DMS114 treated with DMSO at 0.1 percent for 48 hours (cell line): ENCODE measurements around the gene RBBP8.

ENCODE experiments used
- DNase-seq: peaks from one replicate; lab custom pipeline; 2025; ENCODE audit not compliant: unreplicated experiment; lab: John Stamatoyannopoulos, UW

RBBP8 gene

DNA sequence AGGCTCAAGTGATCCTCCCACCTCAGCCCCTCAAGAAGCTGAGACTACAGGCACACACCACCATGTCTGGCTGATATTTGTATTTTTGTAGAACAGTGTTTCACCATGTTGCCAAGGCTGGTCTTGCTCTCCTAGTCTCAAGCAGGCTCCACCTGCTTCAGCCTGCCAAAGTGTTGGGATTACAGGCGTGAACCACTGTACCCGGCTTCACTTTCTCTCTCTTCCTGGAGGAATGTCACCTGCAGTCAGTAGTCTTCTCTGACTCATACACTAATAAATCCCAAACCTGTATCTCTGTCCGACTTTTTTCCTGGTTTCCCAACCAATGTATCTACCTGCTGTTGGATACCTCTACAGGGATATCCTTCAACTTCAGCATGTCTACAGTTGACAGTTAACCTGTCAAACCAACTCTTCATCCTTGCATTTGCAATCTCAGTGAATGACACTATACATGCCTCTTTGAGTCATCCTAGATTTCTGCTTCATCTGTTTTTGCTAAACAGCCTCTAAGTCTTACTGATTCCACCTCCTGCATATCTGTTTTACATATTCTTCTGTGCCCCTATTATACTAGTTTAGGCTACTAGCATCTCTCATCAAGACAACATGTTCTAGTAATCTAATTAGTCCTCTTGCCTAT is 54.5 kb downstream of the RBBP8 start:
- DNase-seq: no peak

DNA sequence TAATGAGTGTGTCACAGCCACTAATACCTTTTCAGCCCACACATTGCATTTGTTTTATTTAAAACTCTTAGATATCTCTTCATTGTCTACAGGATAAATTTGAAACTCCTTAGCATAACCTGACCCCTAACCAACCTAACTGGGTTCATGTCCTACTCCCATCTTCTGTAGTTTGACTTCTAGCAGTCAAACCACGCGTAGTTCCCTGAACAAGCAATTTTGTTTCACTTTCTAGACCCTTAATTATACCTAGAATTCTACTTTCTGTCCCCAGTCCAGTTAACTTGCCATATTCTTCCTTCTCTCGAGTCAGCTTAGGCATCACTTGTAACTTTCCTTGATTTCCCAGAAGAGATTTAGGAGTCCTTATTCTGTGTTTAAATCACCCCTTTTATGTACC is 55.1 kb downstream of the RBBP8 start:
- no peak for DNase-seq

DNA sequence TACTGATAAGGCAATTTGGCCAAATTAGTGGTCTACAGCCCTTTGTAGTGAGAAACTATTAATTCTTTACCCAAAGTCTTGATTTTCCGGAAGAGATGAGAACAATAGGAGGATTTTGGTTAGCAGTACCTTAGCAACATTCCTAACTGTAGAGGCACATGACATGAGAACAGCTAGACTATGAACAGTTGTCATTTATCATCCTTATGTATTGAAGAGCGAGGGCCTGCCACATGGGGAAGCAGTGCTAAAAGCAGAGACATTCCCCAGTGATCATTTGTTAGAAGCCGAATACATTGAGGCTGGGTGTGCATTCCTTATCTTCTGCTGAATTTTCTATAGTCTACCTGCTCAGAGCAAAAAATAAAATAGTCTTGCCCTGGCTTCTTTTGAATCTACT is 65.2 kb downstream of the RBBP8 start:
- DNase-seq: no peak

DNA sequence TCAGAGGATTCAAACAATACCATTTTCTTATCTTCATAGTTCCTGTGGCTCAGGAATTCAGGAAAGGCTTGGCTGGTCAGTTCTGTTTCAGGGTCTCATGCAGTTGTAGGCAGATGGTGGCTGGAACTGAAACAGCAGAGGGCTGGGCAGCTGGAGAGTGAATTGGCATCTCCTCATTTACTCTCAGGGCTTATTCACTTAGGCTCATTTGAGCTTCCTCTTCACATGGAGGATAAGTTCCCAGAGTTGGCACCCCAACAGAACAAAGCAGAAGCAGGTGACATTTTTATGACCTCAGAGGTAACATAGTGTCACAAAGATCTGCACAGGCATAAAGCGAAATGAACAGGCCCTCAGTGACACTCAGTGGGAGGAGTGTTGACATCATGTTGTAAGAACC is 66.1 kb downstream of the RBBP8 start:
- no peak for DNase-seq

DNA sequence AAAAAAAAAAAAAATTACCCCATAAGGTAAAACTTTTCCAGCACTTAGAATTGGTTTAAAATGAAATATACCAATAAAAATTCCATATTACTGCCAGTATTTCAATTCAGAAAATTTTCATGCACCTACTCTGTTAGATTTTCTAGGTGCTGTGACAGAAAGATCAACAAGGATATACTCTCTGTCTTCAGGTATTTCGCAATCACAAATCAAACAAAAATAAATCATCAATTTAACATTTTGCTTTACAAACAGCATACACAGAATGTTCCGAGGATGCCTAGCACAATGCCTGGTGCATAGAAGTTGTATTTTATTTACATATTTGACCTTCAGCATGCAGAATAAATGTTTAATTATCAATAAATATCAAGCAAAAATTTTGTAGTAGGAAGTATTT is 66.5 kb downstream of the RBBP8 start:
- no peak for DNase-seq

DNA sequence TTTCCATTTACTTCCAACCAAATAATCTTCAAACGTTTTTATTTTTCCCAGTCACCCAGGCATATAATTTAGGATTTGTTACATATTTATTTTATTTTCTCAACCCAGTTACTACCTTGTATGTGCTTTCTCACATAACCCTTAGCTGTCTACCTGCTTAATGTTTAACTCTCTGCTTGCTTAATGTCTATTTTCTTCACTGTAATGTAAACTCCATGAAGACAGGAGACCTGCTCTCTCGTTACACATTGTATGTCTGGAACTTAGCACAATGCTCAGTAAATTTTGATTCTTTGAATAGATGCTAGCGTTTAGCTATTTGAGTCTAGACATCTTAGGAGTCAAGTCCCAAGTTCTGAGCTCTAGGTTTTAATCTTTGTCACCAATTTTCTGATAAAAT is 70.2 kb downstream of the RBBP8 start:
- DNase-seq: no peak

DNA sequence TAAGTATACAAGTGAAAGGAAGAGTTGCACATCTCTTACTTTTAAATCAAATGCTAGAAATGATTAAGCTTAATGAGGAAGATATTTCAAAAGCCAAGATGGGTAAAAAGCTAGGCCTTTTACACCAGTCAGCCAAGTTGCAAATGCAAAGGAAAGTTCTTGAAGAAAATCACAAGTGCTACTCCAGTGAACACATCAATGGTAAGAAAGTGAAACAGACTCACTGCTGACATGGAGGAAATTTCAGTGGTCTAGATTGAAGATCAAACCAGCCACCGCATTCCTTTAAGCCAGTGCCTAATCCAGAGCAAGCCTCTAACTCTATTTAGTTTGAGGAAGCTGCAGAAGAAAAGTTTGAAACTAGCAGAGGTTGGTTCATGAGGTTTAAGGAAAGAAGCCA is 79.1 kb downstream of the RBBP8 start:
- DNase-seq: no peak

DNA sequence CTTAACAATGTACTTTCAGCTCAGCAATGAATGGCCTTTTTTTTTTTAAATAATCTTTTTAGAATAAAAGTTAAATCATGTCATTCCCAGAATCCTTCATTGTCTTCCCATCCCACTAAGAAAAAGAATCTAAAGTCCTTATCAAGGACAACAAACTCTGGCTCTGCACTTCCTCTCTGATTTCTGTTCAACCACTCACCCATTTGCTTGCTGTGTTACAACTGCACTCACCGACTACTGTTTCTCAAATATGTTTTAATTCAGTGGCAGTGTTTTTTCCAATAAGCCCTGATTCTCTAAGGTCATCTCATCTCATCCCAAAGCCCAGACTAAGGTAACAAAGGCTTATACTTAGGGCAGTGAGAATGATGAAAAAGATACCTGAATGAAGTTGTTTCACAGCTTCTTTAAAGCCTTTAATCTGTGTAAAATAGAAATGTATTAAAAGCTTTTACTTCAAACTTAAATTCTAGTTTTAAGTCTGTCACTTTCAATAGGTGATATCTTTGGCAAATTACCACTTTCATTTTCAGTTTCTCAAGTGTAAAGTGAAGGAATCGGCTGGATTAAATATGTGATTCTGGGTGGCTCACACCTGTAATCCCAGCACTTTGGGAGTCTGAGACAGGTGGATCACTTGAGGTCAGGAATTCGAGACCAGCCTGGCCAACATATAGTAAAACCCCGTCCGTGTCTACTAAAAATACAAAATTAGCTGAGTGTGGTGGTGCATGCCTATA is 87.6 kb downstream of the RBBP8 start:
- DNase-seq: no peak

DNA sequence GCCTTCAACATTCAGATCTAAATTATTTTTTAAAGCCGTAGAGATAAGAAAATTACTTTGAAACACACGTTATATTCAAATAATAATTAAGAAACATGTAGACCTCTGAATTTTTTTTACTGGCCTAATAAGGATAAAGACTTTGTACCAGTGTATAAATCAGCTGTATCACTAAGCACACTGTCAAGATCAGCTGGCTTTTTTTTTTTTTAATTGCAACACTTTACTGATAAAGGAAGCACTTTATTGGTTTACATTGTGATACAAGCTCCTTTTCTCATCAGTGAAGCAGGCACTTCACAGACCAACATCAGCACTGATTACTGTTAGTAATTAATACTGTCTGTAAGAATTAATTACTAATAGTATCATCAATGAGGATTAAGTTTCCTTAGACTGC is 88.5 kb downstream of the RBBP8 start:
- DNase-seq: no peak

DNA sequence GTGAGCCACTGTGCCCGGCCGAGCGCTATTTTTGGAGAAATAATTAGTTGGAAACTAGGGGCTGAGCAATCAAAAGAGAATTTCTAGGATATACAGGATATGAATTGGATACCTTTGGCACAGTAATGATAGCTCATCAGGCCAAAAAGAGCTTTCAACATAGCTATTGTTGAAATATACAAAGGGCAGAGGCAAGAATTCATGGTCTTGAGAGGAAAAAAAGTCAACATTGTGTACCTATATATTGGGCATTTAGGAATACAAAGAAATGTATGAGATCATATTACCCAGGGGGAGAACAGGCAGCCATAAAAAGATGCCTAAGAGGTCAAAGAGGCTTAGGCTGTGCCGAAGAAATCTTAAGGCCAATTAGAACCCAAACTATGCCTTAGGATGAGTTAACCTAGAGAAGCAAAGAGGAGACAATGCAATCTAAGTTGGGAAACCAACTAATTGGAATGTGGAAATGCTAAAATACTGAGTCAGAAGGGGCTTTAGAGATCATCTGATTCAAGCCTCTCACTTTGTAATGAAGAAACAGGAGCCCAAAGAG is 99.0 kb downstream of the RBBP8 start:
- DNase-seq: no peak

DNA sequence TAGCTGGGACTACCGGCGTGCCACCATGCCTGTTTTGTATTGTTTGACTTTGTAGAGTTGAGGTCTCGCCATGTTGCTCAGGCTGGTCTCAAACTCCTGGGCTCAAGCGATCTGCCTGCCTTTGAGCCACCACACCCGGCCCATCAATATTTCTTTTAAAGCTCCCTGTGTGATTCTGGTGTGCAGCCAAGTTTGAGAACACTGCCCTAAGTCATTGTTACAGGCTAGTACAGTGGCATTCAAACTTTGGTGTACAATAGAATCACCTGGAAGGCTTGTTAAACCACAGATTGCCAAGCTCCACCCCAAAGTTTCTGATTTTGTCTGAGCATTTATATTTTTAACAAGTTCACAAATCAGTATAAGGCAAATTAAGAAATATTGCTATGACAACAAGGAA is 99.9 kb downstream of the RBBP8 start:
- DNase-seq: no peak

DNA sequence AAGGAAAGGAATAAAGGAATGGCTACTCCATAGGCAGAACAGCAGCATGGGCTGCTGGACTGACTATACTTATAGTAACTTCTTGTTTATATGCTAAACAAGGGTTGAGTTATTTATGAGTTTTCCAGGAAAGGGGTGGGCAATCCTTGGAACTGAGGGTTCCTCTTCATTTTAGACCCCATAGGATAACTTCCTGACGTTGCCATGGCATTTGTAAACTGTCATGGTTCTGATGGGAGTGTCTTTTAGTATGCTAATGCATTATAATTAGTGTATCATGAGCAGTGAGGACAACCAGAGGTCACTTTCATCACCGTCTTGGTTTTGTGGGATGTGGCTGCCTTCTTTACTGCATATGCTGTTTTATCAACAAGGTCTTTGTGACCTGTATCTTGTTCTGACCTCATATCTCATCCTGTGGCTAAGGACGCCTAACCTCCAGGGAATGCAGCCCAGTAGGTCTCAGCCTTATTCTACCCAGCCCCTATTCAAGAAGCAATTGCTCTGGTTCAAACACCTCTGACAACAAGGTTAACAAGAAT is 103.6 kb downstream of the RBBP8 start:
- DNase-seq: no peak

DNA sequence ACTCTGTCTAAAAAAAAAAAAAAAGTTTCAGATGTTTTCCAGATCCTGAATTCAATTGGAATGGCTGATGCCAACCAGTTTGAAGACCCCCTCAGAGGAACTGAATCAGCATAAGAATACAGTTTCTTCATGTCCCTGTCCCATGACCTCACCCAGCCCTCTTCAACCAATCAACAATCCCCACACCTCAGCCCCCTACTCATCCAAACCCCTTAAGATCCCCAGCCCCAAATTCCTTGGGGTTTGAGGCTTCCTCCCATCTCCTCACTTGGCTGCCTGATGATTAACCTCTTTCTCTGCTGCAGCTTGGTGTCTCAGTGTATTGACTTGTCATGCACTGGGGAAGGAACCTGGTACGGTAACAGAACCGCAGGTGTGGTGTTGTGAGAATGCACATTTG is 104.5 kb downstream of the RBBP8 start:
- no peak for DNase-seq

DNA sequence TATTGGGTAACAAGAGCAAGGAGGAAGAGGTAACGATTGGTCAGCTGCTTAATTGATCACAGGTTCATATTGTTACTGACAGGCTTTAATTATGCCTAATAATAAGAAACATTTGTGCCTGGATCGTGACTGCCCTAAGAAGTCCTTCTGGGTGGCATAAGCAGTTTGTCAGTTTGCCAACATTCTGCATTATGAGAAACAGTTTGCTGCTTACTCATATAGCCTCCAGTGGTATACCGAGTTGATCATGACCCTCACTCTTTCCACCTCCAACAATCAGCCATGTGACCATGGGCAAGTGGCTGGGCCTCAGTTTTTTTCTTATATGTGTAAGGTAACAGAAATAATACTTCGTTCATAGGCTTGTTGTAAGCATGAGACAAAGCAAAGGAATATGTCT is 105.6 kb downstream of the RBBP8 start:
- no peak for DNase-seq

DNA sequence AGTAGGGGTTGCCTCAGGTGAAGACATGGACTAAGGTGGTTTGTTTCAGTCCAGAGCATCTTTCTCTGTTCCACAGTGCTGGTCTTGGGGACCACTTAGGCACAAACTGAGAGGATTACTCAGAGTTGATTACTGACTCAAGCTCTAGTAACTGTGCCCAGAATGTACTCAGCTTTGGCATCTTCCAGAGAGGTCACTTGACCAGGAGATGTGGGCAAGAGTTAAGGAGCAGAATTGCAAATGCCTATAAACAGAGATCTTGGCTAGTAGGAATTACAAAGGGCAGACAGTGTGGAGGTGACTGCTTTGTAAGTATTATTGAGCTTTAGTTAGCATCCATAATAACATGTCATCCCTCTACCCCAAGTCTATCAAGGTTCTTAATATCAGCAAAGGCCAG is 109.0 kb downstream of the RBBP8 start:
- no peak for DNase-seq

DNA sequence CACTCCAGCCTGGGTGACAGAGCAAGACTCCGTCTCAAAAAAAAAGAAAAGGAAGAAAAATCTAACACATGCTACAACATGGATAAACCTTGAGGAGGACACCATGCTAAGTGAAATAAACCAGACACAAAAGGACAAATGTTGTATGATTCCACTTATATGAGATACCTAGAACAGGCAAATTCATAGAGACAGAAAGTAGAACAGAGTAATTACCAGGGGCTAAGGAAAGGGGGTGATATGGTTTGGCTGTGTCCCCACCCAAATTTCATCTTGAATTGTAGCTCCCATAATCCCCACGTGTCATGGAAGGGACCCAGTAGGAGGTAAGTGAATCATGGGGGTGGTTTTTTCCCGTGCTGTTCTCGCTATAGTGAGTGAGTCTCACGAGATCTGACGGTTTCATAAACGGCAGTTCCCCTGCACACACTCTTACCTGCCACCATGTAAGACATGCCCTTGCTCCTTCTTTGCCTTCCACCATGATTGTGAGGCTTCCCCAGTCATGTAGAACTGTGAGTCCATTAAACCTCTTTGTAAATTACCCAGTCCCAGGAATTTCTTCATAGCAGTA is 110.8 kb downstream of the RBBP8 start:
- DNase-seq: no peak

DNA sequence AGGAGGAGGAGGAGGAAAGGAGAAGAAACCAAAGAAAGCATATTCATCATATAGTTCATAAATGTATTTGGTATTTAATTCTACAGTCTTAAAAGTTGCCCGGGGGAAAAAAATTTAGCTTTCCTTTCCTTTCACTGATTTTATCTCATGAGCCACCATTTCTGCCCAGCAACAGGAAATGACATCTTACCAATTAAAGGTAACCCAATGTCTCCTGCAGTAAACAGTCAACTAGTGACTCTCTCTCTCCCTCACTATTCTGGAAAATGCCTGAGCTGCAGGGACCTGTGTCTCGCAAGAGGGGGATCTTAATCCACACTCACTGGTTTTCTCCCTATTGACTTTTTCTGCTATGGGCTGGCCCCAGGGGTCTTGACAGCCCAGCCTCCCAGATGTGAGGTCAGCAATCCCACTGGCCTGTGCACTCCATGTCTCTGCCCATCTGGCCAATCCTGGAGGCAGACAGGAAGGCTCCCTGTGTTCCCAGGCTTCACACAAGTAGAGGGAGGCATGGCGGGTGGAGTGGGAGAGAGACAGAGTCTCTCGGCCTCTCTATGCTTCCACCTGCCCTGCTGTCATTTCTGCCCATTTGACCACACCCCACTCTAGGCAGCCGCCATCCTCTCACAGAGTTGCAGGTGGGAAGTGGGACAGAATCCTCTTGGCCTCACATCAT is 116.7 kb downstream of the RBBP8 start:
- no peak for DNase-seq

DNA sequence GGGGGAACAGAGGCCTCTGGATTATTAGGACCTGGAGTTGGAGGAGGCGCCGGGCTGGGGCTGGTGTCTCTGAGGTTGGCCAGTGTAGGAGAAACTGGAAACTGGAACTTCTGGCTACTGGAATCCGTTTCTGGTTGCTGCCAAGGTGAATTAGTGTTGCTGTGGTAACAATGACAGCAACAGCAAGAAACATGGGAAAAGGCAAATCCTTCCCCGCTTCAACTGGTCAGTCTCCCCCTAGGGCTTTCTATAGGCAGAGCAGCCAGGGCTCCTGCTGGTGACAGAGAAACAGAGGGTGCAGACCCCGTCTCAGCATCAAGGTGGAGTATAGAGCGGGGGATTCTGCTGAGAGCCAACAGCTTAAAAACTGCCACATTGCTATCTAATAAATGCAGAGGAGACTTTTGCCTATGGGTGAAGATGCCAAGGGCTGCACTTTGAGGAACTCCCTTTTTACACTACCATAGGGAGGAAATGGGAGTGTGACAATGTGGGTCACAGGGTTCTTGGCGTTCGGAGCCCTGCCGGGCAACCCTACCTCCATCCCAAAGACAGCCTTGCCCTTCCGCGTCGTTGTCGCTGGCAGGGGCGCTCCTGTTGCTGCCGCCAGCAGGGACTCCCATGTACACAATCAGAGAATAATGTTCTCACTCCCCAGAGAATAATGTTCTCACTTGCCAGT is 120.8 kb downstream of the RBBP8 start:
- no peak for DNase-seq

DNA sequence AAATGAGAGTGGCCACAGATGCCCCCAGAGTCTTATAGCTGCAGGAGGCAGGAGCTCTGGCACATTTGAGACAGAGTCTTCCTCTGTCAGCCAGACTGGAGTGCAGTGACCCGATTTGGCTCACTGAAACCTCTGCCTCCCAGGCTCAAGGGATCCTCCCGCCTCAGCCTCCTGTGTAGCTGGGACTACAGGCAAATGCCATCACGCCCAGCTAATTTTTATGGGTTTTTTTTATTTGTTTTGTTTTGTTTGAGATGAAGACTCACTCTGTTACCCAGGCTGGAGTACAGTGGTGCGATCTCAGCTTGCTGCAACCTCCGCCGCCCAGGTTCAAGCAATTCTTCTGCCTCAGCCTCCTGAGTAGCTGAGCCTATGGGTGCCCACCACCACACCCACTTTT is 121.4 kb downstream of the RBBP8 start:
- DNase-seq: no peak

DNA sequence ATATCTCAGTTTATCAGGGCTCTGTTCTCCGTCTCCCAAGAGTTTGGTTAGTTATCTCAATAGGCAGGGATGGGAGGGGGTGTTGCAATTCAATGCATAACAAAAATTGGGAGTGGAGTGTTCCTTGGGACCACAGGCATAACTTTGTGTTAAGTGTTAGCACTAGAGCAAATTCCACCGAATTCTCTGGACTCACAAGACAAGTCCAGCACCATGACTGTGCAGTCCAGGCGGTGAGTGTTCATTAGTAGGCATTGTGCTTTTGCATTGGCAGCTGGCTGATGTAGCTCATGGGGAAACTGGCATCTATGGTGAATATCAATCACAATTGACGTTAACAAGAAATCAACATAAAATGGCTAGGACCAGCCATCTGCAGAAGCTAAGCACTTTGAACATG is 123.2 kb downstream of the RBBP8 start:
- no peak for DNase-seq

DNA sequence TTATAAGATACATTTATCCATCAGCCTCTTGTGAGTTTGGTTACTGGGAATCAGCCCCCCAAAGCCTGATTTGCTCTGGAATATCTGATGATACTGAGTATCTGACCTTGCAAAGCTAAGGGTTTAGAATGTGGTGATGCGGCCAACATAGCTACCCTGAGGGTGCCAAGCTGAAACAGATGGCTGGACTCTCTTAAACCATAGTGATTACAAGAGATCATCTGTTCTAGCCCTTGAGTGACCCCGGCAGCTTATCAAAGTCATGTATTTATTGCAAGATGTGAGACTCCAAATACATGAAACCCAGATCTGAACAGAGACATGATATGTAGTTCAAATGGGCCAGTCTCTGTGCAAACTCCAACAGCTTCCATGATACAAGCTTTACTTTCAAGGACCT is 124.0 kb downstream of the RBBP8 start:
- no peak for DNase-seq
